M059J (cell line): ENCODE results near the gene ZEB1. TPM values are rescaled to one million over a fixed set of nuclear protein-coding genes. Genes with fewer than 3 reads are reported as not detected.

Experiments used
- DNase-seq: peaks from one replicate; pipeline ENCODE4 v3.0.0-alpha.2; 2012; ENCODE audit warnings: low read depth
- total RNA-seq: library from RNA; depleted of rRNA; stranded (reverse); fragments of >200 nt; shearing (Covaris generic); gene quantifications from 2 replicates; pipeline ENCODE4 v1.2.3, GENCODE V29; 2014; rRNA removed

The ZEB1 gene
- 14.4 and 17.6 TPM in 2 replicates for total RNA-seq

- DNase-seq, result peak; percentile 86
These were observed at the start of gene ZEB1 for GRCh38 chr10:31318854-31319601. Gene ZEB1, plus strand, starts transcription at chr10:31319216. Its CDS starts 19 bp downstream, at chr10:31319235.

- DNase-seq, result no peak
These were observed 48.1 kb upstream of the ZEB1 start for GRCh38 chr10:31270954-31271353.

- no peak for DNase-seq
These were observed 46.2 kb upstream of the ZEB1 start for GRCh38 chr10:31272841-31273240.

GRCh38 chr10:31273789-31274188, 45.2 kb upstream of the ZEB1 start:
- no peak for DNase-seq

GRCh38 chr10:31274310-31274709, 44.7 kb upstream of the ZEB1 start:
- no peak for DNase-seq

- no peak for DNase-seq
These were observed 40.6 kb upstream of the ZEB1 start for GRCh38 chr10:31278279-31278941.

GRCh38 chr10:31280972-31281371, 38.0 kb upstream of the ZEB1 start:
- no peak for DNase-seq

GRCh38 chr10:31288001-31288400, 31.0 kb upstream of the ZEB1 start:
- DNase-seq, result no peak

GRCh38 chr10:31288962-31289361, 30.1 kb upstream of the ZEB1 start:
- DNase-seq, result no peak

GRCh38 chr10:31290386-31290785, 28.6 kb upstream of the ZEB1 start:
- no peak for DNase-seq

- no peak for DNase-seq
These were observed 27.9 kb upstream of the ZEB1 start for GRCh38 chr10:31291123-31291522.

- no peak for DNase-seq
These were observed 24.5 kb upstream of the ZEB1 start for GRCh38 chr10:31294558-31294957.

GRCh38 chr10:31296754-31297153, 22.3 kb upstream of the ZEB1 start:
- DNase-seq, result no peak

- peak; percentile 34 for DNase-seq
These were observed 19.9 kb upstream of the ZEB1 start for GRCh38 chr10:31299119-31299518.

GRCh38 chr10:31303212-31303611, 15.8 kb upstream of the ZEB1 start:
- no peak for DNase-seq

GRCh38 chr10:31304291-31304970, 14.6 kb upstream of the ZEB1 start:
- peak; percentile 19 for DNase-seq

- no peak for DNase-seq
These were observed 5.6 kb upstream of the ZEB1 start for GRCh38 chr10:31313396-31313795.

- DNase-seq, result no peak
These were observed 4.5 kb upstream of the ZEB1 start for GRCh38 chr10:31314256-31315150.

GRCh38 chr10:31315453-31315852, 3.6 kb upstream of the ZEB1 start:
- DNase-seq, result peak; percentile 79

GRCh38 chr10:31317171-31317570, 1.8 kb upstream of the ZEB1 start:
- no peak for DNase-seq

GRCh38 chr10:31317652-31318381, 1.2 kb upstream of the ZEB1 start:
- no peak for DNase-seq
